DND-41 (cell line): ENCODE results near the gene LTBP3.

ENCODE experiments used
- EZH2 ChIP-seq: IDR thresholded peaks from 3 replicates; pipeline ENCODE4 v1.6.1; 2012; ENCODE audit warnings: borderline replicate concordance, low read depth, mild to moderate bottlenecking, moderate library complexity, low read length, inconsistent platforms; ENCODE audit not compliant: severe bottlenecking
- TF ChIP-seq, protein P1 (sequence below): IDR thresholded peaks from 2 replicates; pipeline ENCODE4 v1.5.1; 2012; ENCODE audit warnings: borderline replicate concordance, low read length, moderate library complexity, mild to moderate bottlenecking; ENCODE audit not compliant: poor library complexity, severe bottlenecking; ENCODE audit errors: extremely low read depth

DNA sequence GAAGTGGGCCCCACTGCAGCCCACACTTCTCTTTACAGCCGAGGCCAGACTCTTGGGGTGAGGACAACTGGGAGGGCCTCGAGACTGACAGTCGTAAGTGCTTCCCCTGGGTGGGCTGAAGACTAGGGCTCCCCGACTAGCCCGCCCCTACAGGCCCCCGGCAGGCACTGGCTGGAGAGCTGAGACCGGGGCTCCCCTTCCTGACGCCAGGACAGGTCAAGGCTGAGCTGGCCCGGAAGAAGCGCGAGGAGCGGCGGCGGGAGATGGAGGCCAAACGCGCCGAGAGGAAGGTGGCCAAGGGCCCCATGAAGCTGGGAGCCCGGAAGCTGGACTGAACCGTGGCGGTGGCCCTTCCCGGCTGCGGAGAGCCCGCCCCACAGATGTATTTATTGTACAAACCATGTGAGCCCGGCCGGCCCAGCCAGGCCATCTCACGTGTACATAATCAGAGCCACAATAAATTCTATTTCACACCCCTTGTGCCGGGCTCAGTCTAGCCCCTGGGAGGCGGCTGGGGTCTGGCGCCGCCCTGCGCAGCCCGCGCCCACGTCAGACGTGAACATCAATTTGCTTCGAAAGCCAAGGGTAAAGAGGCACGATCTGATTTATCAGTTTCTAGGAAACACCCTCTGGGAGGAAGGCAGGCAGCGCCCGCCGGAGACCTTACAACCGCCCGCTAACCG is 19.8 kb downstream of the LTBP3 start:
- TF ChIP-seq, protein P1, sequence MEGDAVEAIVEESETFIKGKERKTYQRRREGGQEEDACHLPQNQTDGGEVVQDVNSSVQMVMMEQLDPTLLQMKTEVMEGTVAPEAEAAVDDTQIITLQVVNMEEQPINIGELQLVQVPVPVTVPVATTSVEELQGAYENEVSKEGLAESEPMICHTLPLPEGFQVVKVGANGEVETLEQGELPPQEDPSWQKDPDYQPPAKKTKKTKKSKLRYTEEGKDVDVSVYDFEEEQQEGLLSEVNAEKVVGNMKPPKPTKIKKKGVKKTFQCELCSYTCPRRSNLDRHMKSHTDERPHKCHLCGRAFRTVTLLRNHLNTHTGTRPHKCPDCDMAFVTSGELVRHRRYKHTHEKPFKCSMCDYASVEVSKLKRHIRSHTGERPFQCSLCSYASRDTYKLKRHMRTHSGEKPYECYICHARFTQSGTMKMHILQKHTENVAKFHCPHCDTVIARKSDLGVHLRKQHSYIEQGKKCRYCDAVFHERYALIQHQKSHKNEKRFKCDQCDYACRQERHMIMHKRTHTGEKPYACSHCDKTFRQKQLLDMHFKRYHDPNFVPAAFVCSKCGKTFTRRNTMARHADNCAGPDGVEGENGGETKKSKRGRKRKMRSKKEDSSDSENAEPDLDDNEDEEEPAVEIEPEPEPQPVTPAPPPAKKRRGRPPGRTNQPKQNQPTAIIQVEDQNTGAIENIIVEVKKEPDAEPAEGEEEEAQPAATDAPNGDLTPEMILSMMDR: no peak
- no peak for TF ChIP-seq EZH2
